ENCODE results near the gene HMGCS1. TPM values are rescaled to one million over a fixed set of nuclear protein-coding genes. Genes with fewer than 3 reads are reported as not detected.
"Not testable (repeated sequence)": the region's sequence is repeated elsewhere in the genome, so short reads cannot be mapped to it uniquely, and the experiment has no call there.

HMGCS1 gene
- polyA plus RNA-seq, 4 donors, result 46.7 to 210 (median 71.5) TPM

DNA sequence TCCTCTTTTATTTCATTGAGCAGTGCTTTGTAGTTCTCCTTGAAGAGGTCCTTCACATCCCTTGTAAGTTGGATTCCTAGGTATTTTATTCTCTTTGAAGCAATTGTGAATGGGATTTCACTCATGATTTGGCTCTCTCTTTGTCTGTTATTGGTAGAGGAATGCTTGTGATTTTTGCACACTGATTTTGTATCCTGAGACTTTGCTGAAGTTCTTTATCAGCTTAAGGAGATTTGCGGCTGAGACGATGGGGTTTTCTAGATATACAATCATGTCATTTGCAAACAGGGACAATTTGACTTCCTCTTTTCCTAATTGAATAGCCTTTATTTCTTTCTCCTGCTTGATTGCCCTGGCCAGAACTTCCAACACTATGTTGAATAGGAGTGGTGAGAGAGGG is 50.9 kb downstream of the HMGCS1 start:
- H3K27me3 ChIP-seq (ENCODE audit: control insufficient read depth in 3 of 3, insufficient read depth in 3 of 3, low read length in 3 of 3); H3K4me1 ChIP-seq (ENCODE audit: control insufficient read depth in 3 of 3, insufficient read depth in 2 of 3, low read depth in 1 of 3, low read length in 2 of 3); H3K27ac ChIP-seq (ENCODE audit: low read depth in 1 of 3, low read length in 2 of 3); H3K4me3 ChIP-seq (ENCODE audit: low read depth in 1 of 3, low read length in 3 of 3); H3K36me3 ChIP-seq (ENCODE audit: control insufficient read depth in 3 of 3, insufficient read depth in 2 of 3, low read depth in 1 of 3, low read length in 3 of 3); H3K9me3 ChIP-seq (ENCODE audit: control insufficient read depth in 2 of 2, insufficient read depth in 1 of 2, low read depth in 1 of 2, low read length in 1 of 2); FAIRE-seq; DNase-seq: not testable (repeated sequence)
- WGBS, 3 donors, result 76 to 83% (median 82%) methylated on average over 2 of the region's 2 CpGs

GRCh38 chr5:43258116-43258515 is 55.1 kb downstream of the HMGCS1 start:
- no peak for FAIRE-seq
- 64 to 88% (median 79%) methylated on average over 1 of the region's 1 CpG for WGBS, 3 donors

GRCh38 chr5:43256261-43256966 is 56.8 kb downstream of the HMGCS1 start:
- H3K4me3 ChIP-seq (ENCODE audit: low read depth in 1 of 3, low read length in 3 of 3), result no peak overlapping the region
- H3K4me1 ChIP-seq (ENCODE audit: control insufficient read depth in 3 of 3, insufficient read depth in 2 of 3, low read depth in 1 of 3, low read length in 2 of 3), result no peaks in the 10 kb centered on the region
- FAIRE-seq (no peak), DNase-seq (no peak)
- WGBS, 3 donors, result 24 to 45% (median 25%) methylated on average over 2 of the region's 2 CpGs
- no peaks in the 10 kb centered on the region for H3K9me3 ChIP-seq (ENCODE audit: control insufficient read depth in 2 of 2, insufficient read depth in 1 of 2, low read depth in 1 of 2, low read length in 1 of 2)
- no peaks in the 10 kb centered on the region for H3K27me3 ChIP-seq (ENCODE audit: control insufficient read depth in 3 of 3, insufficient read depth in 3 of 3, low read length in 3 of 3)
- no peak overlapping the region for H3K27ac ChIP-seq (ENCODE audit: low read depth in 1 of 3, low read length in 2 of 3)
- no peaks in the 10 kb centered on the region for H3K36me3 ChIP-seq (ENCODE audit: control insufficient read depth in 3 of 3, insufficient read depth in 2 of 3, low read depth in 1 of 3, low read length in 3 of 3)

More at GRCh38 chr5:43258116-43258515, 55.1 kb downstream of the HMGCS1 start:
- Histone ChIP-seq H3K4me1 (ENCODE audit: control insufficient read depth in 3 of 3, insufficient read depth in 2 of 3, low read depth in 1 of 3, low read length in 2 of 3) (no peaks in the 10 kb centered on the region), H3K9me3 (ENCODE audit: control insufficient read depth in 2 of 2, insufficient read depth in 1 of 2, low read depth in 1 of 2, low read length in 1 of 2) (no peaks in the 10 kb centered on the region), H3K4me3 (ENCODE audit: low read depth in 1 of 3, low read length in 3 of 3) (no peak overlapping the region), H3K27me3 (ENCODE audit: control insufficient read depth in 3 of 3, insufficient read depth in 3 of 3, low read length in 3 of 3) (no peaks in the 10 kb centered on the region), H3K36me3 (ENCODE audit: control insufficient read depth in 3 of 3, insufficient read depth in 2 of 3, low read depth in 1 of 3, low read length in 3 of 3) (no peaks in the 10 kb centered on the region), H3K27ac (ENCODE audit: low read depth in 1 of 3, low read length in 2 of 3) (no peak overlapping the region)
- DNase-seq, result no peak

GRCh38 chr5:43255704-43256103 is 57.5 kb downstream of the HMGCS1 start:
- no peak for FAIRE-seq
- no peak overlapping the region for H3K27ac ChIP-seq (ENCODE audit: low read depth in 1 of 3, low read length in 2 of 3)

DNA sequence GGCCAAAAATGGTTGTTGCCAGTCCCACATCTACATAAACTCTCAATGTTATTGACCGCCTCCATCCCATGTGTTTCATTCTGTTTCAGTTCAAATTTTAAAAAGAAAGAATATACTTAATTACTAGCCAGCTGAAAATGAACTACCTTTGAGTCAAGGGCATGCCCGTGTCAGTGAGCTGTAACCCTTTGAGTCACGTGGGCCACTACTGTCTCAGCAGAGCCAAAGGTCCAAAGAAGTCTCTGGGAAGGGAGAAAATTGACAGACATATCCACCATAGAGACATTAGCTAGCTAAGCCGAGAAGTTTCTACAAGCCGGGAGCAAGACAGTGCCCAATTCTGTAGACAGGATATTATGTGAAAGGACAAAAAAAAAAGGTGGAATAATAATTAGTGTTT is 61.5 kb downstream of the HMGCS1 start:
- no peak overlapping the region for H3K27ac ChIP-seq (ENCODE audit: low read depth in 1 of 3, low read length in 2 of 3)
- H3K9me3 ChIP-seq (ENCODE audit: control insufficient read depth in 2 of 2, insufficient read depth in 1 of 2, low read depth in 1 of 2, low read length in 1 of 2), result no peaks in the 10 kb centered on the region
- FAIRE-seq, result no peak
- no peaks in the 10 kb centered on the region for H3K36me3 ChIP-seq (ENCODE audit: control insufficient read depth in 3 of 3, insufficient read depth in 2 of 3, low read depth in 1 of 3, low read length in 3 of 3)
- no peak for DNase-seq
- no peaks in the 10 kb centered on the region for H3K27me3 ChIP-seq (ENCODE audit: control insufficient read depth in 3 of 3, insufficient read depth in 3 of 3, low read length in 3 of 3)
- H3K4me3 ChIP-seq (ENCODE audit: low read depth in 1 of 3, low read length in 3 of 3), result no peak overlapping the region
- no peaks in the 10 kb centered on the region for H3K4me1 ChIP-seq (ENCODE audit: control insufficient read depth in 3 of 3, insufficient read depth in 2 of 3, low read depth in 1 of 3, low read length in 2 of 3)
- WGBS, 3 donors, result 71 to 82% (median 74%) methylated on average over 5 of the region's 5 CpGs

More at GRCh38 chr5:43255704-43256103, 57.5 kb downstream of the HMGCS1 start:
- no peaks in the 10 kb centered on the region for H3K4me1 ChIP-seq (ENCODE audit: control insufficient read depth in 3 of 3, insufficient read depth in 2 of 3, low read depth in 1 of 3, low read length in 2 of 3)
- no peaks in the 10 kb centered on the region for H3K9me3 ChIP-seq (ENCODE audit: control insufficient read depth in 2 of 2, insufficient read depth in 1 of 2, low read depth in 1 of 2, low read length in 1 of 2)
- DNase-seq, result no peak
- WGBS, 3 donors, result 43 to 62% (median 60%) methylated on average over 2 of the region's 2 CpGs
- H3K27me3 ChIP-seq (ENCODE audit: control insufficient read depth in 3 of 3, insufficient read depth in 3 of 3, low read length in 3 of 3), result no peaks in the 10 kb centered on the region
- no peaks in the 10 kb centered on the region for H3K36me3 ChIP-seq (ENCODE audit: control insufficient read depth in 3 of 3, insufficient read depth in 2 of 3, low read depth in 1 of 3, low read length in 3 of 3)
- H3K4me3 ChIP-seq (ENCODE audit: low read depth in 1 of 3, low read length in 3 of 3), result no peak overlapping the region

GRCh38 chr5:43245724-43246385 is 67.4 kb downstream of the HMGCS1 start:
- no peaks in the 10 kb centered on the region for H3K4me1 ChIP-seq (ENCODE audit: control insufficient read depth in 3 of 3, insufficient read depth in 2 of 3, low read depth in 1 of 3, low read length in 2 of 3)
- DNase-seq, result no peak
- no peak overlapping the region for H3K4me3 ChIP-seq (ENCODE audit: low read depth in 1 of 3, low read length in 3 of 3)
- 77 to 92% (median 85%) methylated on average over 19 of the region's 19 CpGs for WGBS, 3 donors
- no peaks in the 10 kb centered on the region for H3K36me3 ChIP-seq (ENCODE audit: control insufficient read depth in 3 of 3, insufficient read depth in 2 of 3, low read depth in 1 of 3, low read length in 3 of 3)
- H3K27me3 ChIP-seq (ENCODE audit: control insufficient read depth in 3 of 3, insufficient read depth in 3 of 3, low read length in 3 of 3), result peaks cover 0 to 2% (median 0%) of the 10 kb centered on the region in 3 donors
- FAIRE-seq, result no peak
- H3K27ac ChIP-seq (ENCODE audit: low read depth in 1 of 3, low read length in 2 of 3), result no peak overlapping the region
- no peaks in the 10 kb centered on the region for H3K9me3 ChIP-seq (ENCODE audit: control insufficient read depth in 2 of 2, insufficient read depth in 1 of 2, low read depth in 1 of 2, low read length in 1 of 2)

- WGBS, 3 donors, result 65 to 66% (median 66%) methylated on average over 11 of the region's 11 CpGs
- no peak for FAIRE-seq
- no peak overlapping the region for H3K4me3 ChIP-seq (ENCODE audit: low read depth in 1 of 3, low read length in 3 of 3)
These were observed 68.2 kb downstream of the HMGCS1 start for GRCh38 chr5:43244823-43245565.

DNA sequence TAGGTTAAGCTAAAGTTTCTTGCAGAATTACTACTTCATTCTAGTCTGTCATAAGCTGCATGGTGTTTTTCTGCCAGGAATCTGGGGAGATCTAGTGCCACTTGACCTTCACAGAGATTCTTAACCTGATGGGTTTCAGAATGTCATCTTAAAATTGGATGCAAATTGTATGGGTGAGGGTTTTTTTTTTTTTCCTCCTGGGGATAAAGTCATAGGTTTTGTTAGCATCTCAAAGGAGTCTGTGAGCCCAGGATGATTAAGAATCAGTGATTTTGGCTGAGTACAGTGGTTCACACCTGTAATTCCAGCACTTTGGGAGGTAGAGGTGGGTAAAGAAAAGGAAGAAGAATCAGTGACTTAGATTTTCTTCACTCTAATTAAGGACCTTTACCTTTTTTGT is 69.9 kb downstream of the HMGCS1 start:
- Histone ChIP-seq H3K36me3 (ENCODE audit: control insufficient read depth in 3 of 3, insufficient read depth in 2 of 3, low read depth in 1 of 3, low read length in 3 of 3) (no peaks in the 10 kb centered on the region), H3K27me3 (ENCODE audit: control insufficient read depth in 3 of 3, insufficient read depth in 3 of 3, low read length in 3 of 3) (peaks cover 0 to 2% (median 0%) of the 10 kb centered on the region in 3 donors), H3K9me3 (ENCODE audit: control insufficient read depth in 2 of 2, insufficient read depth in 1 of 2, low read depth in 1 of 2, low read length in 1 of 2) (no peaks in the 10 kb centered on the region), H3K4me1 (ENCODE audit: control insufficient read depth in 3 of 3, insufficient read depth in 2 of 3, low read depth in 1 of 3, low read length in 2 of 3) (no peaks in the 10 kb centered on the region), H3K4me3 (ENCODE audit: low read depth in 1 of 3, low read length in 3 of 3) (no peak overlapping the region), H3K27ac (ENCODE audit: low read depth in 1 of 3, low read length in 2 of 3) (no peak overlapping the region)
- FAIRE-seq (no peak), DNase-seq (no peak)

More at GRCh38 chr5:43244823-43245565, 68.2 kb downstream of the HMGCS1 start:
- no peaks in the 10 kb centered on the region for H3K4me1 ChIP-seq (ENCODE audit: control insufficient read depth in 3 of 3, insufficient read depth in 2 of 3, low read depth in 1 of 3, low read length in 2 of 3)
- no peak for DNase-seq
- H3K27me3 ChIP-seq (ENCODE audit: control insufficient read depth in 3 of 3, insufficient read depth in 3 of 3, low read length in 3 of 3), result peaks cover 0 to 2% (median 0%) of the 10 kb centered on the region in 3 donors
- no peaks in the 10 kb centered on the region for H3K9me3 ChIP-seq (ENCODE audit: control insufficient read depth in 2 of 2, insufficient read depth in 1 of 2, low read depth in 1 of 2, low read length in 1 of 2)
- H3K27ac ChIP-seq (ENCODE audit: low read depth in 1 of 3, low read length in 2 of 3), result no peak overlapping the region
- no peaks in the 10 kb centered on the region for H3K36me3 ChIP-seq (ENCODE audit: control insufficient read depth in 3 of 3, insufficient read depth in 2 of 3, low read depth in 1 of 3, low read length in 3 of 3)
